MM.1S (cell line): ENCODE measurements around the gene ABCB9.

Experiments used
- DNase-seq: peaks from one replicate; pipeline ENCODE4 v3.0.0-alpha.2; 2015
- H2AFZ ChIP-seq: fragments of 300-600 bp; sonication (generic); 2 replicates; pipeline ENCODE4 v1.6.0; 2016; ENCODE audit warnings: antibody characterized with exemption, low read length
- H3F3A ChIP-seq: fragments of 300-600 bp; sonication (generic); 2 replicates; pipeline ENCODE4 v1.6.1; 2016; ENCODE audit warnings: mild to moderate bottlenecking, antibody characterized with exemption, low read length, moderate library complexity, mixed read lengths; ENCODE audit not compliant: insufficient read depth
- H3K27ac ChIP-seq: fragments of 300-600 bp; sonication (generic); 2 replicates; pipeline ENCODE4 v1.5.1; 2016; ENCODE audit warnings: mild to moderate bottlenecking, low read length
- H3K27me3 ChIP-seq: fragments of 300-600 bp; sonication (generic); replicated peaks from 2 replicates; pipeline ENCODE4 v1.6.0; 2016; ENCODE audit warnings: low read length; ENCODE audit not compliant: insufficient read depth
- H3K36me3 ChIP-seq: fragments of 300-600 bp; sonication (generic); replicated peaks from 2 replicates; pipeline ENCODE4 v1.6.1; 2016; ENCODE audit warnings: mild to moderate bottlenecking, low read length, mixed read lengths; ENCODE audit not compliant: insufficient read depth
- H3K4me1 ChIP-seq: fragments of 300-600 bp; sonication (generic); 2 replicates; pipeline ENCODE4 v1.6.1; 2016; ENCODE audit warnings: low read length, mixed read lengths
- H3K4me2 ChIP-seq: fragments of 300-600 bp; sonication (generic); 2 replicates; pipeline ENCODE4 v1.6.0; 2016; ENCODE audit warnings: low read depth, low read length
- H3K4me3 ChIP-seq: fragments of 300-600 bp; sonication (generic); 2 replicates; pipeline ENCODE4 v1.5.1; 2016; ENCODE audit warnings: low read length, mixed read lengths
- H3K79me2 ChIP-seq: fragments of 300-600 bp; sonication (generic); 2 replicates; pipeline ENCODE4 v1.6.1; 2016; ENCODE audit warnings: mixed run types, low read length, mixed read lengths
- H3K9ac ChIP-seq: fragments of 300-600 bp; sonication (generic); 2 replicates; pipeline ENCODE4 v1.6.1; 2016; ENCODE audit warnings: low read length, mixed read lengths
- H3K9me2 ChIP-seq: fragments of 300-600 bp; sonication (generic); replicated peaks from 2 replicates; pipeline ENCODE4 v1.6.1; 2016; ENCODE audit warnings: mild to moderate bottlenecking, low read length, mixed read lengths; ENCODE audit not compliant: insufficient read depth
- H3K9me3 ChIP-seq: fragments of 300-600 bp; sonication (generic); replicated peaks from 2 replicates; pipeline ENCODE4 v1.6.1; 2016; ENCODE audit warnings: mild to moderate bottlenecking, low read length, mixed read lengths; ENCODE audit not compliant: insufficient read depth
- H4K20me1 ChIP-seq: fragments of 300-600 bp; sonication (generic); 2 replicates; pipeline ENCODE4 v1.6.1; 2016; ENCODE audit warnings: mild to moderate bottlenecking, low read length, moderate library complexity, mixed read lengths; ENCODE audit not compliant: insufficient read depth
- CTCF ChIP-seq: fragments of 300-600 bp; sonication (generic); IDR thresholded peaks from 2 replicates; pipeline ENCODE4 v1.5.1; 2016; ENCODE audit warnings: antibody characterized with exemption, low read length, mixed read lengths
- EZH2 ChIP-seq: fragments of 300-600 bp; sonication (generic); optimal IDR thresholded peaks from 2 replicates; pipeline ENCODE3; 2017; ENCODE audit warnings: low read depth, mild to moderate bottlenecking, antibody characterized with exemption, low read length, mixed read lengths
- EZH2phosphoT487 ChIP-seq: fragments of 300-600 bp; sonication (generic); IDR thresholded peaks from 2 replicates; pipeline ENCODE4 v1.6.1; 2018; ENCODE audit warnings: antibody characterized with exemption, low read length

ABCB9 gene

GRCh38 chr12:122982963-122983788 is 16.9 kb upstream of the ABCB9 start:
- TF ChIP-seq EZH2phosphoT487 (no peak), CTCF (no peak), EZH2 (no peak)
- Histone ChIP-seq H3K9me2 (no peaks in the 10 kb centered on the region), H3F3A (no peaks in the 10 kb centered on the region), H3K27me3 (no peaks in the 10 kb centered on the region), H3K4me1 (no peaks in the 10 kb centered on the region), H3K4me2 (no peak overlapping the region), H4K20me1 (no peaks in the 10 kb centered on the region), H3K4me3 (no peak overlapping the region), H3K79me2 (peaks cover 21% of the 10 kb centered on the region), H3K27ac (no peak overlapping the region), H3K9me3 (no peaks in the 10 kb centered on the region), H3K9ac (no peak overlapping the region), H3K36me3 (no peaks in the 10 kb centered on the region), H2AFZ (no peak overlapping the region)
- no peak for DNase-seq

GRCh38 chr12:122982477-122982815 is 16.2 kb upstream of the ABCB9 start:
- H3K4me3 ChIP-seq = no peak overlapping the region
- H3K79me2 ChIP-seq = peaks cover 21% of the 10 kb centered on the region
- no peaks in the 10 kb centered on the region for H3K4me1 ChIP-seq
- no peaks in the 10 kb centered on the region for H3K9me3 ChIP-seq
- H3F3A ChIP-seq = no peaks in the 10 kb centered on the region
- H2AFZ ChIP-seq = no peak overlapping the region
- no peaks in the 10 kb centered on the region for H3K9me2 ChIP-seq
- DNase-seq = no peak
- TF ChIP-seq CTCF (no peak), EZH2phosphoT487 (no peak), EZH2 (no peak)
- no peak overlapping the region for H3K9ac ChIP-seq
- H3K27me3 ChIP-seq = no peaks in the 10 kb centered on the region
- no peak overlapping the region for H3K27ac ChIP-seq
- H4K20me1 ChIP-seq = no peaks in the 10 kb centered on the region
- no peaks in the 10 kb centered on the region for H3K36me3 ChIP-seq
- H3K4me2 ChIP-seq = no peak overlapping the region

- TF ChIP-seq CTCF = no peak
- no peak for TF ChIP-seq EZH2
- TF ChIP-seq EZH2phosphoT487 = no peak
- H3F3A ChIP-seq = no peaks in the 10 kb centered on the region
- no peaks in the 10 kb centered on the region for H3K36me3 ChIP-seq
- H3K9ac ChIP-seq = peak overlapping the region; percentile 75
- peak overlapping the region; percentile 74 for H3K4me3 ChIP-seq
- H3K27ac ChIP-seq = no peak overlapping the region
- H4K20me1 ChIP-seq = no peaks in the 10 kb centered on the region
- H3K79me2 ChIP-seq = peaks cover 24% of the 10 kb centered on the region
- no peaks in the 10 kb centered on the region for H3K27me3 ChIP-seq
- no peaks in the 10 kb centered on the region for H3K9me2 ChIP-seq
- no peaks in the 10 kb centered on the region for H3K9me3 ChIP-seq
- H3K4me2 ChIP-seq = peak overlapping the region; percentile 62; the same call in 1 of the 2 replicates
- H2AFZ ChIP-seq = no peak overlapping the region
- H3K4me1 ChIP-seq = no peaks in the 10 kb centered on the region
- no peak for DNase-seq
Measured at GRCh38 chr12:122981587-122982476, 15.6 kb upstream of the ABCB9 start.
